NCI-H446 (cell line): ENCODE measurements around the gene HNRNPR.

Experiments used
- DNase-seq, 2 experiments: peaks; one replicate each; lab custom pipeline; 2025; lab: John Stamatoyannopoulos, UW

HNRNPR gene

DNA sequence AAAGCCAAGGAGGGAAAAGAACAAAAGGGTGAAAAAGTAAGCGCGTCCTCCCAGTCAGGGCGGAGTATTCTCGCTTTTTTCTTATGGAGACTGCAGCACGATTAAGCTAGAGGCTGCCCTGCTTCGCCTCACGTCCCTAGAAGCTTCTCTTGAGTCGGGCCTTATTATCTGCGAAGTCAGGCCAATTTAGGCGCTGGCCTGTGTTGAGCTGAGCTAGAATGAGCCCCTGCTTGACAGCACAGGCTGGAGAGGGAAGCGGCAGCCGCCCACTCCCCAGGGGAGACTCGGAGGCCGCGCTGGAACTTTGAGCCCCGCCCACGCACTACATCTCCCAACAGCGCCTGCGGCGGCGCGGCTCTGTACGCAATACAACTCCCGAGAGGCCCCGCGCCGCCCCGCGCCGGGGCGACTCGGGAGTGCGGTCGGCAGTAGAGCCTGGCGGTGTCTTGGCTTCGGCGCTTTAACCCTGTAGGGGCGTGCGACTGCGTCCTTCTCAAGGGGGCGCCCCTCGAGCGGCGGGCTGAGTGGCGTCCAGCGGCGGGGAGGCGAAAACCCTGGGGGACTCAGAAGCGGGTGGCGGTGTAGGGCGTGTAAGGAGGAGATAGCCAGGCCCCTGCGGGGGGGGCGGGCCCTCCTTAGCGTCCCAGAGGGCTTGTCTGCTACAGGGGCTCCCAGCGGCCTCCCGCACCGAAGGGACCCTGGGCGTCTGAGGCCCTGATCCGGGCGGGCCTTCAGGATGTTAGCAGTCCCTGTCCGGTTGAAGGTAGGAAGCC, 24.7 kb upstream of the HNRNPR start:
- peak; percentile 94 to 97 for DNase-seq

DNA sequence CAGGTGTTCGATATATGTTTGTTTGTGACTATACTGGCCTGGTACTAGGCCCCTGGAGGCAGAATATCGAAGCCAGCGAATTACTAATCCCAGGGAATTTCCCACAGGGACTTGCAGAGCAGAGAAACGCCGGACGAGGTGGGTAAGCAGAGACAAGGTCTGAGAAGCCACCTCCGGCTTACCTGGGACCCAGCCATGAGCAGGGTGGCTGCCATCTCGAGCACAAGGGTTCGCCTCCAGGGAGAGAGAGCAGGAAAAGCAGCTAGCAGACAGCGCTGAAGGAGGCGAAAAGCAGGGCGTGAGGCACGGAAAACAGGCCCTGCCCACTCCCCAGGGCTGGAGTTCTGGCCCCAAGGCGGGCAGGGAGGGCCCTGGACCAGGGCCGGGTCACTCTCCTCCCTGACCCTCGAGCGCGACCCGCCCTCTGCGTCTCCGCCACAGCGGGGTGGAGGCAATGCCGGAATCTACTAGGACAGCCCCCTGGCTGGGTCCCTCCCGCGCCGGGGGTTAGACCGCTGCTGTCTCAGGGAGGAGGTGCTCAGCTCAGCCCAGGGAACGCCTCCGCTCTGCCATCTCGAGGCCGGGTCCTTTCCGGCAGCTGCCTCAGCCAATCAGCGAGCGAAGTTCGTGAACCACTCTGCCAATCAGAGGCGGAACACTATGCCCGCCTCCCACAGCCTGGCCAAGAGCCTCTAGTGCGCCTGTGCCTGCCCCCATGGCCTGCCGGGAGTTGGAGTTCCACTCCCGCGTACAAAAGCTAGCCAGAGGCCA, 23.9 kb upstream of the HNRNPR start:
- DNase-seq = peak; percentile 99 to 100

DNA sequence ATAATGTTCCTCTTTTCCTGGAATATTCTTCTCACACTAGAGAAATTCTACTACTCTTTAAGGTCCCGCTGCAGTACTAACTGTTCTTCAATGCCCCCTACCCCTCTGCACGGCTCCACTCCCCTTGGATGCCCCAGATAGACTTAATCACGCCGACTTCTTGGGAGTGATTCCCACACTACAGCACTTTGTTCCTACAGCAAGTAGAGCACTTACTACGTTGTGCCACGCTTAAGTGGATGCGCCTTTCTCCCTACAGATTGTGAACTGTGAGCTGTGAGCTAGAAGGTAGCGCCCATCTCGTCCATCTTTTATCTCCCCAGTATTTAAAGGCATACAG, 23.3 kb upstream of the HNRNPR start:
- no peak for DNase-seq

DNA sequence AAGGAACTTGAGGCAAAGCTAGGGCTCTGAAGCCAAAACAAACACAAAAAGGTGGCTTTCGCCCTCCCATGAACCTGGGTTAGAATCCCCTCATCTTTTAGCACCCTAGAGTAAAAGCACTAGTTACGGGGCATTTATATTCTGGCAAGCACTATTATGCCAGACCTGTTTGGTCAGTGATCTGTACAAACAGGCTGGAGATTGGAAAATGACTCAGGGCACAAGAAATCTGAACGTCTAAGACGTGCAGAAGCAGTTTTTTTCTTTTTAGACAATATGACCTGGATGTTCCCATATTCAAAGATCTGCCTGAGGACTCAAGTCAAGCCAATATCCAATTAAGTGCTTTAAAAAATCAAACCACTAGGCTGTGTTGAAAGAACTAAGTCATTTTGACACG, 22.5 kb upstream of the HNRNPR start:
- no peak for DNase-seq

DNA sequence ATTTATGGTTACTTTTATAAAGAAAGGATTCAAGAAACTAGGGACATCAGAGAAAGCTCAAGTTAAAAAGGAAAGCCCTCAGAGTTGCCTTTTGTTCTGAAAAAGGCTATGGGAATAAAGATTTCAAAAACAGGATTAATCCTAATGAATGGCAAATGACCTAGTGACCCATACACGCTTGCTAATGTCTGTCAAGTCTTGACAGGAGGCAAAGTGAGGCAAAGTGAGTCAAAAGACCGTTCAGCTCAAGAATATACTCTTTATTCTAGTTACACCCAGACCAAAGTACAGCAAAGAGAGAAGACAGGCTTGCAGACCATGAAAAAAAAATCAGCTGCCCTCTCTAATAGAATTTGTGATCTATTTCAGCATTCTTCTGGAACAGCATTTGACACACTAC, 22.1 kb upstream of the HNRNPR start:
- DNase-seq = no peak

DNA sequence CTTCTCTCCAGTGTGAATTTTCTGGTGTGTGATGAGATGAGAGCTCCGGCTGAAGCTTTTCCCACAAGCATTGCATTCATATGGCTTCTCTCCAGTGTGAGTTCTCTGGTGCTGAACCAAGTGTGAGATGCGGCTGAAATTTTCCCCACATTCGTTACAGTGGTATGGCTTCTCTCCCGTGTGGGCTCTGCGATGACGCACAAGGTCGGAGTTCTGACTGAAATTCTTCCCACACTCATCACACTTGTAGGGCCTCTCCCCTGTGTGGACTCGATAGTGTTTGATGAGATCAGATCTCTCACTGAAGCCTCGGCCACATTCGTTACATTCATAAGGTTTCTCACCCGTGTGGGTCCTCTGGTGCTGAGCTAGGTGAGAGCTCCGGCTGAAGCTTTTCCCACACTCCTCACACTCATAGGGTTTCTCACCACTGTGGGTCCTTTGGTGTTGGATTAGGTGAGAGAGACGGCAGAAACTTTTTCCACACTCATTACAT, 18.2 kb upstream of the HNRNPR start:
- no peak for DNase-seq

DNA sequence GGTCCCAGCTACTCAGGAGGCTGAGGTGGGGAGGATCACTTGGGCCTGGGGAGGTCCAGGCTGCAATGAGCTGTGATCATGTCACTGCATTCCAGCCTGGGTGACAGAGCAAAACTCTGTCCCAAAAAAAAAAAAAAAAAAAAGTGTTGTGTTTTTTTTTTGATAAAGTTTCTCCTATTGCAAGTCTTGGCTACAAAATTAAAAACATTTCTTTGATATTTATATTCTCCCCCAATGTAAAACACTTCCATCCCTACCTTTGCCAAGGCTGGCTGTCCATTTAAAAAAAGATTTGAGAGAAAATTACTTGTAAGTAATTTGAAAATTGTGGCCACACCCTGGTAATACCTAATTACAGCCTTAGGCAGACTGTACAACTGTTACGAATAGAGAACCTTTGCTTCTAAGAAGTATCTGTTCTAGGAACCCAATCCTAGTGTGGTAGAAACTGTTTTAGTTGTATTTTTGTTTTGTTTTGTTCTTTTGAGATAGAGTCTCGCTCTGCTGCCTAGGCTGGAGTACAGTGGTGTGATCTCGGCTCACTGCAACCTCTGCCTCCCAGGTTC, 14.3 kb upstream of the HNRNPR start:
- no peak for DNase-seq

DNA sequence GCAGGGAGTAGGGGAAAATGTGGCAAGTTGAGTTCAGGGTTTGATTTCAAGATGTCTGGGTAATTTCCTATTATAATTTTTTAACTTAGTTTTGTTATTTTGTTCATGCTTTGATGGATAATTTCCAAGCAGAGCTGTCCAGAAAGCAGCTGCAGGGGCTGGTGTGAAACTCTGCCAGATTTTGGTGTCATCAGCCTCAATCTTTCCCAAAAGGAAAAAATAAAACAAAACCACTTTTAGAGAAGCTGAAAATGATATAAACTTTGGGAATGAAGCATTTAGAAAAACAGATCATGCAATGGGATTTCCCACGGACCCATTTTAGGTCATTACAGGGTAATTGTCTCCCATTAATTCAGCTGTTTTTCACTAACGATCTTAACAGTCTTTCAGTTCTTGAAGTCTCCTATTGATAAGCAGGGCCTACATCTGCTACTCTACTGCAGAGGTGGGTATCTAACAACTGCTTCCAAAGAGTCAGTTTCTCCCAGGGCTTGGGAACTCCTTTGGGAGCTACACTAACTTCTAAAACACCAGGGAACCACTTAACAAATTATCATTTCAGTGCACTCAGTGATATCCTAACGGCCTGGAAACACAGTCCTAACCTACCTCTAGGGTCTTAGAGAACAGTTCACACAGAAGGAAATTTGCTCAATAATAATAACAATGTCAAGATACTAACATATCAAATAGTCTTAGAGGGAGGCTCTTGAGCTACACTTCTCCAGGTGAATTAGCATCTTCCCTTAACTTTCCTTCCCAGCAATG, 13.2 kb upstream of the HNRNPR start:
- no peak for DNase-seq

DNA sequence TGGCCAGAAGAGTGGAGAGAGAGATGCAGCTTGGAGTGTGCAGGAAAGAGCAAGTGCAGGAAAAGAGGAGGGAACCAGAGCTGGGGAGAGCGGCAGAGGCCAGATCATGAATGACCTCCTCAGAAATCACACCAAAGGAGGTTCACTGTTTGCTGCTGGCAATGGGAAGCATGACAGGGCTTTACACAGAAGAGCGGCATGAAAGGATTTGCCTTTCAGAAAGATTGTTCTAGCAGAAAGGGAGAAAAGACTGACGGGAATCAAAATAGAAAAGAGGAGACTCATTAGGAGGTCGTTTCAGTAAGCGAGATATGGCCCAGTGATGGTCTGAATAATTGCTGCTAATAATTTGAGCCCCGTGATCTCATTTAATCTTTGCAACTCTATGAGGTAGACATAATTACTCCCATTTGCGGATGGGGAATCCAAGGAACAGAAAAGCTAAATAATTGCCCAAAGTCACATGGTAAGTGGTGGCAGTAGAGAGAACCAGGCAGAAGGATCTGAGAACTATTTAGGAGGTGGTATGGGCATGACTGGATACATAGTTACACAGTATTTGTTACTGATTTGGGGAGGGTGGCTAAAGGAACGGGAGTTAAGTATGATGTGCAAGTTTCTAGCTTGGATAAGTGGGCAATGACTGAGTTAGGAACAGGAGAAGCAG, 12.5 kb upstream of the HNRNPR start:
- DNase-seq = no peak

DNA sequence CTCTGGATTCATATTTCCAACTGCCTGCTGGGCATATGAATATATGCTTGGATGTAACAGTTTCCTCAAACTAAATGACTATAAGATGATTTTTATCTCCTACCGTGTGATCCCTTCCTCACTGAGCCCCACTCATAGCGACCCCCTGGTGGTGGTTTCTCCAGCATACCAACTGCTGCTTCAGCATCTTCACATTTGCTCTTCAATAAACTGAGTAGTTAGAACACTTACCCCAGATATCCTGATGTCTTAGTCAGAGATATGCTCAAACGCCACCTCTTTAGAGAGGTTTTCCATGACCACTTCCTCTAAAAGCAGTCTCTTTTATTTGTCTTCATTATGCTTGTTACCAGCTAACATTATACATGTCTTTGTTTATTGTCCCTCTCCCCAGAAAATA, 10.2 kb upstream of the HNRNPR start:
- DNase-seq = no peak

DNA sequence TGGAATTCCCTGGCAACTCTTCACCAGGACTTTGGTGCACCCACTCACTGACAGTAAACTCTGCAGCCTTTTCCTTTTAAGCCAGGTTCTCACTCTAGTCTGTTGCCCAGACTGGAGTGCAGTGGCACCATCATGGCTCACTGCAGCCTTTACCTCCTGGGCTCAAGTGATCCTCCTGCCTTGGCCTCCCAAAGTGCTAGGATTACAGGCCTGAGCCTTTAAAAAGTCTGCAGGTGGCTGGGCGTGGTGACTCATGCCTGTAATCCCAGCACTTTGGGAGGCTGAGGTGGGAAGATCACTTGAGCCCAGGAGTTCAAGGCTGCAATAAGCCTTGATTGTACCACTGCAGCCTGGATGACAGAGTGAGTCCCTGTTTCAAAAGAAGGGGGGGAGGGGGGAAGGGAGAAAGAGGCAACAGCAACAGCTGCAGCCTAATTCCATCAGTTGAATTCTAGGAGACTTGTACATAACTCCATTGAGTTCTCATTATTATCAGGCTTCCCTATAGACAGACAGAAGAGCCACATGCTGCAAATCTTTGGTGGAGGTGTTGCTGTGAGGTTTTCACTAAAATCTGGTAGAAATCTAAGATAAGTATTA, 8.1 kb upstream of the HNRNPR start:
- no peak for DNase-seq

DNA sequence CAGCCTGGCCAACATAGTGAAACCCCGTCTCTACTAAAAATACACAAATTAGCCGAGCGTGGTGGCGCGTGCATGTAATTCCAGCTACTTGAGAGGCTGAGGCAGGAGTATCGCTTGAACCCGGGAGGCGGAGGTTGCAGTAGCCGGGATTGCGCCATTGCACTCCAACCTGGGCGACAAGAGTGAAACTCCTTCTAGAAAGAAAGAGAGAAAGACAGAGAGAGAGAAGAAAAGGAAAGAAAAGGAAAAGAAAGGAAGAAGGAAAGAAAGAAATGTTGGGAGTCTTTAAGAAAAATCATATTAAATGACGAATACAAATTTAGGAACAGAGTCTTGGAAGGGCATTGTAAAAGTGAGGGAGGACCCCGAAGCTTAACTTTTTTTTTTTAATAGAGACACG, 1.8 kb upstream of the HNRNPR start:
- no peak for DNase-seq

DNA sequence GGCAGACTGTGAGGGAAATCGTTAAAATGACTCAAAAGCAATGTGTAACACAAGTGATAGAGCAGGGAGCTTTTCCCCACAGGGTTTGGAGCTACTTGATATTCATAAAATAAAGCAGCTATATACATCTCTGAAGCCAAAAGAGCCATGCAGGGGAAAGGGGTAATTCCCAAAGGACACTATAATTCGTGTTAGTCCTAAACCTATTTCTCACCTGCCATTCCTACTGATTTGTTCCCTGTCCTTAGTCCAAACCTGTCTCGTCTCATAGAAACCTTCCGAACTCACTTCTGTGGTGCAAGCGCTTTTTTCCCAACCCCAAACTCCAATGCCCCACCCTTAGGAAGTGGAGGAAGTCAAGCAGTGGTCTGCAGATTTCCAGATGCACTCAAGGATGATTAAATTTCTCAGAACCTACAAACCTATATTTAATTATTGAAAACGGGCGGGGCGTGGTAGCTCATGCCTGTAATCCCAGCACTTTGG, 946 bp upstream of the HNRNPR start:
- DNase-seq = no peak

DNA sequence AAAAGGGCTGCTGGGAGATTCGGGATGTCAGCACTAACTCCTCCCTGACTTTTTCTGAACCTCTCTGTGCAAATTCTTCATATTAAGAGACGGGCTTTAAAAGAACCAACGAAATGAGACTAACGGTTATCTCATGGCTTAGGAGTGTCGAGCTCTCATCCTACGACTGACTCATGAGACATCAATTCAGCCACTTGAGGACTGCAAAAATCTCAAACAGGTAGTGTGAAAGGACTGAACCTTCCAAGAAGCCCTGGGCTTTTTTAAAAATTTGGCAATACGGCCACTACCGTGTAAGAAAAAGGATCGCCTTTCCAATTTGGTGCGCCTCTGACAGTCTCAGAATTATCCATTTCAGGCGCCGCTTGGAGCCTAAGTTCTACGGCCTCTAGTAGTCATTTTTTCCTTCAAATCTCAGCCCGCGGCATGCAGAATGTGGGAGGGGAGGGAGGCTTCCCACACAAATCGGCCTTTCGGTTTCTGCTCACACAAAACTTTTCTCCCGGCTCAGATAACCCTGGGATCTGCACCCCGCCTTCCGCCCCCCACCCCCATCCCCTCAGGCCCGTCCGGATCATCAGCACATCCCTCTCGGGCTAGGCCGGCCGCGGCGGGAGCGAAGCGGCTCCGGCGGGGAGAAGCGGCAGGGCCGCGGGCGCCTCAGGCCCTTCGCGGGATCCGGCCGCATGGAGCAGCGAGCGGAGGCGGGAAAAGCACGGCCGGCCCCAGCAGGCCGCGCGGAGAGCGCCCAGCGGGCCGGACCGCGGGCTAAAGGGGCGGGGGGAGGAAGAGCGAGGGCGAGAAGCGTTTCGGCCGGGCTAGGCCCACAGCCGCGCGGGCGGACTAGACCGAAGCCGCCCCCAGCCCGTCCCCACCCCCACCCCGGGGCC, 618 bp downstream of the HNRNPR start:
- peak; percentile 22 to 48 for DNase-seq

DNA sequence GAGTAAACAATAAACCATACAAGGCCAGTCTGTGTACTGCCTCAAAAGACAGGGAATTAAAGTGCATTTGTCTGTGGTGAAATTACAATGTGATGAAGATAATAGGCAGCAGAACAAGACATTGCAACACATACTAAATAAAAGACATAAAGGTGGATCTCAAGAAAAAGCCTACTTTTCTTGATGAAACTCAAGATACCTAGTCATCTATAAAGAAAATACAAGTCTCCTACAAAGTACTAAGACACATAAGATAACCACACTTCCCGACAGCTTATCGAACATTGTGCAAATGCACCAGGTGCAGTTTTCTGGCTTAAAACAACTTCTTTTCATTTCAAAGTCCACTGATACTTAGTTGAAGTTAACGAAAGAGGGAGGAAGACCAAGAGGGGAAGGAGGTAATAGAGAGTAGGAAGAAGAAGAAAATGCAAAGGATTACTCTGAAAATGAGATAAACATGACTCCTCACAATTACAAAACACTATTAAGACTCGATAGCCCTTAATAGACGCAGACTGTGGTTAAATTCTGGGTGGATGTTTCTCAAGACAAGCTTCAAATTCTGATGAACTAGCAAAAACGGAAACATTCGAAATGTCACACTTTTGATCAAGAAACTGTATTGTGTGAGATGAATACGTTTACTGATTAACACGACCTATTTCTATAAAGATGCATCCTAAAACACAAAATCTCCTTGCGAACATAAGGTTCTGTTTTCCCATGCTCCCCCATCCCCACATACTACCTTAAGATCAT, 2.0 kb downstream of the HNRNPR start:
- no peak for DNase-seq

DNA sequence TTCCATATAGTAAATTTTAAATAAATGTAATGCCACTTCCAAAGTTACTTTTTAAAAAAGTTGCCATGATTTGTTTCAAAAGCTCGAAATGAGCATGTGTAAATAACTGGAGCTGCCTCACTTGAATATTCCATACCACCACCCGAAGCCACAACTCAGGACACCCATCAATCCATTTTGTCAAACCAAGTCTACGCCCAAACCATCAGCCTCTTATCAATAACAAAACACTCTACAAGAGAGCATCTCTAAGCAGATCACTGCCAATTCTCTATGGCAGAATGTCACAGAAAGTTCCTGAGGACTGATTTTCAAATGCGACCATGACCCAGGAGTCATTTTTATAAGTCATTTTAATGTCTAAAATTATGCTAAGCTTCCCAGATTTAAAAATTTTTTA, 4.5 kb downstream of the HNRNPR start:
- DNase-seq = no peak

DNA sequence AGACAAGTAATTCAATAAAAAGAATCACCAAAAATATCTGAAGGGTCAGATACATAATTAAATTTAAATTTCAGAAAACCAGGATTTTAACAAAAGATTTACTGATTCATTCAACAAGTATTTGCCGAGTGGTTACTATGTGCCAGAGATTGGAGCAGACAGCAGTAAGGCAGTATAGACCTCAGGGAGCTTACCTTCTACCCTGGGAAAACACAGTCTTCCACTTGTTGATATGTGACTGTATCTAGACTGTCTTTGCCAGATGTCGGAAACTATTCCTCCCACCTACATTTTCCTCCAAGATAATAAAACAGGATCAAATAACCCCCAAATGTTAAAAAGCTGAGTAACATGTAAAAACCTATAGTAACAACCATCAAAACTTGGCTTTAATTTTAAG, 6.2 kb downstream of the HNRNPR start:
- DNase-seq = no peak

DNA sequence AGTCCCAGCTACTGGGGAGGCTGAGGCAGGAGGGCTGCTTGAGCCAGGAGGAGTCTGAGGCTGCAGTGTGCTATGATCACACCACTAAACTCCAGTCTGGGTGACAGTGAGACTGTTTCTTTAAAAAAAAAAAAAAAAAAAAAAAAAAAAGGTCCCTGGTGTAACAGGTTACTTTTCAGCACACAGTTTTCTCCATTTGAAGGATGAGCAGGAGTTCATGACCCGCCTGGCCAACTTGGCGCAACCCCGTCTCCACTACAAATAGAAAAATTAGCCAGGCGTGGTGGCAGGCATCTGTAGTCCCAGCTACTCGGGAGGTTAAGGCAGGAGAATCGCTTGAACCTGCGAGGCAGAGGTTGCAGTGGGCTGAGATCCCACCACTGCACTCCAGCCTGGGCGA, 12.4 kb downstream of the HNRNPR start:
- no peak for DNase-seq

DNA sequence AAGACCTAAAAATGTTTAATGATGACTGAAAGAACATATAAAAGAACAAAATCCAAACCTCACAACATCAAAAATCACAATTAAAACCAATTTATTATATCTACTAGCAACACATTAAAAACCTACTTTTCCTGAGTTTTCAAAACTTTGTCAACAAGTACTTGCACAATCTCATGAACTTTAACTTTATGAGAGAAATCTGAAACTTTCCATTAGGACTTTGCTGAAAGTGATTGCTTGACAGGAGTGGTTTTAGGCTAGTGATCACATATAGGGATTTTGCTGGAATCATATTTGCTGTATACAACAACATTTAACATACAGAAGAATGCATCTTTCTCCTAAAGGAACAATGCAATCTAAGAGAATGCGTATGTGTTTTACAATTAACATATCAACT, 13.2 kb downstream of the HNRNPR start:
- DNase-seq = no peak

DNA sequence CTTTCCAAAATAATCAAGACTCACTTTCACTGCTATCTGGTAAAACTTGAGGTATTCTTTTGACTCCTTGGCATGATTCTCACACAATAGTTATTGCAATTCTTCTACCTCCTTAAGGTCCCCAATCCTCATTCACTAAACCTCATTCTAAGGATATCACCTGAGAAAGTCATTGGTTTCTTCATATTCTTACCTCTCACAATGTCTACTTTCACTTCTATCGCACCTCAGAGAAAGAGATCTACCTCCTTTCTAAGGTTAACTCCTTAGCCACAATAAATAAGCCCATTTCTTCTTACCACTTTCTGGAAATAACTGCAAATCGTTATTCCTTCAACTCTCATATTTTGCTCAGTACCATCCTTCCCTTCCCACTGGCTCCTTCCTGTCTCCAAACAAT, 18.7 kb downstream of the HNRNPR start:
- DNase-seq = no peak
